ENCODE data around the gene PTPN14. TPM values are rescaled to one million over a fixed set of nuclear protein-coding genes. Genes with fewer than 3 reads are reported as not detected.
"Not testable (repeated sequence)": the region's sequence is repeated elsewhere in the genome, so short reads cannot be mapped to it uniquely, and the experiment has no call there.

PTPN14 gene
- total RNA-seq, 2 experiments from 2014 or later = 0.20 to 0.28 TPM

GRCh38 chr1:214485151-214485550, 66.3 kb downstream of the PTPN14 start:
- no peak for DNase-seq
- peaks cover 11% of the 10 kb centered on the region for H3K27me3 Mint-ChIP-seq
- no peaks in the 10 kb centered on the region for H3K9me3 Mint-ChIP-seq
- CTCF ChIA-PET = no interaction called here
- POLR2A ChIA-PET = no interaction called here
- no peaks in the 10 kb centered on the region for H3K4me1 Mint-ChIP-seq
- no peaks in the 10 kb centered on the region for H3K36me3 Mint-ChIP-seq (ENCODE audit: low read depth)
- no peak overlapping the region for H3K27ac Mint-ChIP-seq
- no peak overlapping the region for H3K4me3 Mint-ChIP-seq

GRCh38 chr1:214483180-214483579, 68.2 kb downstream of the PTPN14 start:
- H3K4me3 Mint-ChIP-seq; H3K36me3 Mint-ChIP-seq (ENCODE audit: low read depth); DNase-seq; H3K4me1 Mint-ChIP-seq; POLR2A ChIA-PET; H3K27ac Mint-ChIP-seq; H3K9me3 Mint-ChIP-seq; H3K27me3 Mint-ChIP-seq; CTCF ChIA-PET: not testable (repeated sequence)

- H3K27me3 Mint-ChIP-seq; CTCF ChIA-PET; H3K27ac Mint-ChIP-seq; DNase-seq; H3K9me3 Mint-ChIP-seq; H3K4me3 Mint-ChIP-seq; H3K4me1 Mint-ChIP-seq; H3K36me3 Mint-ChIP-seq (ENCODE audit: low read depth); POLR2A ChIA-PET: not testable (repeated sequence)
Measured at GRCh38 chr1:214481983-214482634, 69.3 kb downstream of the PTPN14 start.

GRCh38 chr1:214476986-214477870, 74.2 kb downstream of the PTPN14 start:
- Mint-ChIP-seq H3K4me3 (no peak overlapping the region), H3K9me3 (no peaks in the 10 kb centered on the region), H3K36me3 (ENCODE audit: low read depth) (no peaks in the 10 kb centered on the region), H3K4me1 (no peaks in the 10 kb centered on the region), H3K27ac (no peak overlapping the region), H3K27me3 (peaks cover 25% of the 10 kb centered on the region)
- no peak for DNase-seq
- ChIA-PET POLR2A (no interaction called here), CTCF (no interaction called here)

- H3K27ac Mint-ChIP-seq = no peak overlapping the region
- H3K4me3 Mint-ChIP-seq = no peak overlapping the region
- H3K27me3 Mint-ChIP-seq = peaks cover 28% of the 10 kb centered on the region
- ChIA-PET POLR2A (no interaction called here), CTCF (no interaction called here)
- no peaks in the 10 kb centered on the region for H3K9me3 Mint-ChIP-seq
- no peaks in the 10 kb centered on the region for H3K36me3 Mint-ChIP-seq (ENCODE audit: low read depth)
- no peak for DNase-seq
- no peaks in the 10 kb centered on the region for H3K4me1 Mint-ChIP-seq
Measured at GRCh38 chr1:214476229-214476985, 75.0 kb downstream of the PTPN14 start.

- H3K27me3 Mint-ChIP-seq = peaks cover 28% of the 10 kb centered on the region
- no peak overlapping the region for H3K4me3 Mint-ChIP-seq
- no peak for DNase-seq
- H3K27ac Mint-ChIP-seq = no peak overlapping the region
- POLR2A ChIA-PET = no interaction called here
- CTCF ChIA-PET = no interaction called here
- H3K9me3 Mint-ChIP-seq = no peaks in the 10 kb centered on the region
- H3K4me1 Mint-ChIP-seq = no peaks in the 10 kb centered on the region
- H3K36me3 Mint-ChIP-seq (ENCODE audit: low read depth) = no peaks in the 10 kb centered on the region
Measured at GRCh38 chr1:214475746-214476145, 75.7 kb downstream of the PTPN14 start.

- Mint-ChIP-seq H3K4me1 (no peaks in the 10 kb centered on the region), H3K4me3 (no peak overlapping the region), H3K27me3 (peaks cover 28% of the 10 kb centered on the region), H3K9me3 (no peaks in the 10 kb centered on the region), H3K36me3 (ENCODE audit: low read depth) (no peaks in the 10 kb centered on the region), H3K27ac (no peak overlapping the region)
- POLR2A ChIA-PET = no interaction called here
- DNase-seq = no peak
- CTCF ChIA-PET = no interaction called here
Measured at GRCh38 chr1:214475331-214475730, 76.1 kb downstream of the PTPN14 start.

- peaks cover 28% of the 10 kb centered on the region for H3K27me3 Mint-ChIP-seq
- ChIA-PET POLR2A (no interaction called here), CTCF (no interaction called here)
- H3K4me3 Mint-ChIP-seq = no peak overlapping the region
- H3K9me3 Mint-ChIP-seq = no peaks in the 10 kb centered on the region
- no peak for DNase-seq
- H3K27ac Mint-ChIP-seq = no peak overlapping the region
- H3K4me1 Mint-ChIP-seq = no peaks in the 10 kb centered on the region
- H3K36me3 Mint-ChIP-seq (ENCODE audit: low read depth) = no peaks in the 10 kb centered on the region
Measured at GRCh38 chr1:214474467-214474866, 76.9 kb downstream of the PTPN14 start.

GRCh38 chr1:214473862-214474261, 77.5 kb downstream of the PTPN14 start:
- Mint-ChIP-seq H3K4me1 (no peaks in the 10 kb centered on the region), H3K4me3 (no peak overlapping the region), H3K27me3 (peaks cover 29% of the 10 kb centered on the region), H3K9me3 (no peaks in the 10 kb centered on the region), H3K36me3 (ENCODE audit: low read depth) (no peaks in the 10 kb centered on the region), H3K27ac (no peak overlapping the region)
- no peak for DNase-seq
- ChIA-PET CTCF (no interaction called here), POLR2A (no interaction called here)

GRCh38 chr1:214473387-214473786, 78.0 kb downstream of the PTPN14 start:
- H3K27ac Mint-ChIP-seq = no peak overlapping the region
- DNase-seq = no peak
- H3K9me3 Mint-ChIP-seq = no peaks in the 10 kb centered on the region
- CTCF ChIA-PET = no interaction called here
- H3K4me3 Mint-ChIP-seq = no peak overlapping the region
- no peaks in the 10 kb centered on the region for H3K4me1 Mint-ChIP-seq
- POLR2A ChIA-PET = no interaction called here
- H3K36me3 Mint-ChIP-seq (ENCODE audit: low read depth) = no peaks in the 10 kb centered on the region
- H3K27me3 Mint-ChIP-seq = peaks cover 32% of the 10 kb centered on the region

- H3K9me3 Mint-ChIP-seq = no peaks in the 10 kb centered on the region
- CTCF ChIA-PET = no interaction called here
- no peak overlapping the region for H3K4me3 Mint-ChIP-seq
- no peaks in the 10 kb centered on the region for H3K36me3 Mint-ChIP-seq (ENCODE audit: low read depth)
- POLR2A ChIA-PET = no interaction called here
- no peaks in the 10 kb centered on the region for H3K4me1 Mint-ChIP-seq
- peaks cover 34% of the 10 kb centered on the region for H3K27me3 Mint-ChIP-seq
- DNase-seq = no peak
- H3K27ac Mint-ChIP-seq = no peak overlapping the region
Measured at GRCh38 chr1:214472364-214472763, 79.0 kb downstream of the PTPN14 start.

GRCh38 chr1:214471458-214471857, 79.9 kb downstream of the PTPN14 start:
- Mint-ChIP-seq H3K36me3 (ENCODE audit: low read depth) (no peaks in the 10 kb centered on the region), H3K9me3 (no peaks in the 10 kb centered on the region)

GRCh38 chr1:214470132-214470531, 81.3 kb downstream of the PTPN14 start:
- DNase-seq = no peak
- no peaks in the 10 kb centered on the region for H3K9me3 Mint-ChIP-seq
- no peak overlapping the region for H3K27ac Mint-ChIP-seq
- H3K4me1 Mint-ChIP-seq = no peaks in the 10 kb centered on the region
- no peak overlapping the region for H3K4me3 Mint-ChIP-seq
- H3K27me3 Mint-ChIP-seq = peaks cover 25% of the 10 kb centered on the region
- H3K36me3 Mint-ChIP-seq (ENCODE audit: low read depth) = no peaks in the 10 kb centered on the region
- ChIA-PET POLR2A (no interaction called here), CTCF (no interaction called here)

More at GRCh38 chr1:214471458-214471857, 79.9 kb downstream of the PTPN14 start:
- H3K27ac Mint-ChIP-seq = no peak overlapping the region
- DNase-seq = no peak
- H3K4me3 Mint-ChIP-seq = no peak overlapping the region
- H3K4me1 Mint-ChIP-seq = no peaks in the 10 kb centered on the region
- POLR2A ChIA-PET = no interaction called here
- H3K27me3 Mint-ChIP-seq = peaks cover 34% of the 10 kb centered on the region
- CTCF ChIA-PET = no interaction called here
